HepG2 (cell line): ENCODE results near the gene KMT2B. TPM values are rescaled to one million over a fixed set of nuclear protein-coding genes. Genes with fewer than 3 reads are reported as not detected.
A peak's percentile ranks its signal among the peaks of the same experiment; 100 is the strongest.

Source experiments
- ARNT2 ChIP-seq: sonication (generic); formaldehyde crosslinking; IDR thresholded peaks from 2 replicates; pipeline ENCODE4 v1.8.0; 2022; ENCODE audit warnings: mild to moderate bottlenecking, low read depth, missing genetic modification reagents, moderate library complexity
- ATF5 ChIP-seq: sonication (generic); formaldehyde crosslinking; IDR thresholded peaks from 2 replicates; pipeline ENCODE4 v1.4.0; 2020; ENCODE audit warnings: mild to moderate bottlenecking, low read depth, missing genetic modification reagents
- BCL3 ChIP-seq: sonication (generic); formaldehyde crosslinking; IDR thresholded peaks from 2 replicates; pipeline ENCODE4 v1.5.1; 2020; ENCODE audit warnings: mild to moderate bottlenecking, missing genetic modification reagents, moderate library complexity
- CERS6 ChIP-seq: sonication (generic); formaldehyde crosslinking; IDR thresholded peaks from 2 replicates; pipeline ENCODE4 v1.5.0; 2020; ENCODE audit warnings: missing genetic modification reagents
- EEA1 ChIP-seq: sonication (generic); formaldehyde crosslinking; IDR thresholded peaks from 2 replicates; pipeline ENCODE4 v1.5.1; 2020; ENCODE audit warnings: mild to moderate bottlenecking, missing genetic modification reagents, borderline replicate concordance
- HNRNPUL1 ChIP-seq: fragments of 200-400 bp; formaldehyde crosslinking; IDR thresholded peaks from 2 replicates; pipeline ENCODE4 v1.6.1; 2017; ENCODE audit warnings: low read depth, mild to moderate bottlenecking, low read length, moderate library complexity
- HOXA7 ChIP-seq: sonication (generic); formaldehyde crosslinking; IDR thresholded peaks from 2 replicates; pipeline ENCODE4 v1.8.1; 2022; ENCODE audit warnings: mild to moderate bottlenecking, missing genetic modification reagents, moderate library complexity
- IKZF4 ChIP-seq: sonication (generic); formaldehyde crosslinking; IDR thresholded peaks from 2 replicates; pipeline ENCODE4 v1.5.1; 2020; ENCODE audit warnings: borderline replicate concordance, mild to moderate bottlenecking, low read depth, missing genetic modification reagents; ENCODE audit errors: not compliant biosample characterization
- KDM1A ChIP-seq: IDR thresholded peaks from 2 replicates; pipeline ENCODE4 v1.6.1; 2016; ENCODE audit warnings: missing compliant biosample characterization
- KLF15 ChIP-seq: sonication (generic); formaldehyde crosslinking; IDR thresholded peaks from 2 replicates; pipeline ENCODE4 v1.8.1; 2023; ENCODE audit warnings: borderline replicate concordance, mild to moderate bottlenecking, inconsistent platforms, missing genetic modification reagents, mixed read lengths
- PTBP1 ChIP-seq: fragments of 200-400 bp; formaldehyde crosslinking; IDR thresholded peaks from 2 replicates; pipeline ENCODE4 v1.6.1; 2018; ENCODE audit warnings: low read length, low read depth; ENCODE audit not compliant: poor library complexity, severe bottlenecking
- RNF2 ChIP-seq: fragments of 450-650 bp; conservative IDR thresholded peaks from 2 replicates; pipeline ENCODE4 v1.6.1; 2016; ENCODE audit warnings: low read depth
- THAP11 ChIP-seq: IDR thresholded peaks from 2 replicates; pipeline ENCODE4 v1.6.1; 2016; ENCODE audit warnings: missing biosample characterization, missing genetic modification reagents
- ZBTB20 ChIP-seq: sonication (generic); formaldehyde crosslinking; IDR thresholded peaks from 2 replicates; pipeline ENCODE4 v1.8.1; 2023; ENCODE audit warnings: missing genetic modification reagents, low read depth, mild to moderate bottlenecking, borderline replicate concordance
- ZBTB7B ChIP-seq: sonication (generic); formaldehyde crosslinking; IDR thresholded peaks from 2 replicates; pipeline ENCODE4 v1.4.0; 2020; ENCODE audit warnings: missing genetic modification reagents
- ZFP91 ChIP-seq: sonication (generic); formaldehyde crosslinking; IDR thresholded peaks from 2 replicates; pipeline ENCODE4 v1.9.0; 2022; ENCODE audit warnings: missing genetic modification reagents, mild to moderate bottlenecking, borderline replicate concordance
- ZFX ChIP-seq: sonication (generic); formaldehyde crosslinking; IDR thresholded peaks from 2 replicates; pipeline ENCODE4 v1.4.0; 2020; ENCODE audit warnings: mild to moderate bottlenecking, low read depth, missing genetic modification reagents, moderate library complexity
- ZNF136 ChIP-seq: sonication (generic); formaldehyde crosslinking; IDR thresholded peaks from 2 replicates; pipeline ENCODE4 v1.8.1; 2022; ENCODE audit warnings: low read depth, mild to moderate bottlenecking, moderate library complexity, missing genetic modification reagents
- ZNF354B ChIP-seq: sonication (generic); formaldehyde crosslinking; IDR thresholded peaks from 2 replicates; pipeline ENCODE4 v1.8.0; 2022; ENCODE audit warnings: mild to moderate bottlenecking, missing genetic modification reagents
- ZNF441 ChIP-seq: sonication (generic); formaldehyde crosslinking; IDR thresholded peaks from 2 replicates; pipeline ENCODE4 v1.7.0; 2021; ENCODE audit warnings: missing genetic modification reagents, borderline replicate concordance
- ZNF484 ChIP-seq: sonication (generic); formaldehyde crosslinking; IDR thresholded peaks from 2 replicates; pipeline ENCODE4 v1.5.1; 2020; ENCODE audit warnings: mild to moderate bottlenecking, low read depth, missing genetic modification reagents, borderline replicate concordance
- ZNF530 ChIP-seq: sonication (generic); formaldehyde crosslinking; IDR thresholded peaks from 2 replicates; pipeline ENCODE4 v1.5.0; 2020; ENCODE audit warnings: low read depth, mild to moderate bottlenecking, missing genetic modification reagents
- ZNF557 ChIP-seq: sonication (generic); formaldehyde crosslinking; IDR thresholded peaks from 2 replicates; pipeline ENCODE4 v1.4.0; 2020; ENCODE audit warnings: missing genetic modification reagents
- ZNF605 ChIP-seq: sonication (generic); formaldehyde crosslinking; IDR thresholded peaks from 2 replicates; pipeline ENCODE4 v1.8.0; 2022; ENCODE audit warnings: mild to moderate bottlenecking, missing genetic modification reagents
- ZNF747 ChIP-seq: sonication (generic); formaldehyde crosslinking; IDR thresholded peaks from 2 replicates; pipeline ENCODE4 v1.8.1; 2023; ENCODE audit warnings: missing genetic modification reagents, mild to moderate bottlenecking, borderline replicate concordance
- ZNF781 ChIP-seq: sonication (generic); formaldehyde crosslinking; IDR thresholded peaks from 2 replicates; pipeline ENCODE4 v1.5.1; 2020; ENCODE audit warnings: borderline replicate concordance, mild to moderate bottlenecking, missing genetic modification reagents; ENCODE audit errors: not compliant biosample characterization
- polyA plus RNA-seq, 8 experiments: library from polyadenylated mRNA; depleted of rRNA in 3 of 8; stranded (reverse) in 7 of 8; unstranded in 1 of 8; fragments of >200 nt; fragmentation: Illumina TruSeq in 4 of 8; extraction: Trizol in 4 of 8; gene quantifications; 2 replicates each; pipeline versions ENCODE4 v1.2.1 to v1.2.3, GENCODE V29; 2011 to 2016; ENCODE audit warnings: low read depth in 4 of 8, missing spikeins in 1 of 8, mixed read lengths in 1 of 8; ENCODE audit not compliant: insufficient read depth in 1 of 8
- total RNA-seq, 5 experiments: library from RNA; depleted of rRNA; stranded (reverse); fragments of >200 nt; fragmentation: Illumina TruSeq; extraction: Trizol; gene quantifications; 2 replicates each; pipeline ENCODE4 v1.2.3, GENCODE V29; 2016; ENCODE audit warnings: low read depth in 1 of 5

The KMT2B gene
- total and polyA plus RNA-seq, 2 of the 13 experiments (the other 11 are each of a cell fraction or from before 2014, with no cell fraction given) = 6.2 to 16.9 TPM

- TF ChIP-seq ZBTB20 (CRISPR knock-in tag) = peak; percentile 20; the same call in 1 of the 2 replicates
- TF ChIP-seq RNF2 = no peak
- 0 out of 2 replicates have a peak, but pooled peaks have one; percentile 23 for TF ChIP-seq THAP11
- no peak for TF ChIP-seq ZBTB7B (CRISPR knock-in tag)
- TF ChIP-seq IKZF4 (CRISPR knock-in tag) = no peak
- TF ChIP-seq HNRNPUL1 = no peak
- TF ChIP-seq ZNF747 (CRISPR knock-in tag) = no peak
- TF ChIP-seq ZNF484 (CRISPR knock-in tag) = no peak
- peak; percentile 57; the same call in 1 of the 2 replicates for TF ChIP-seq ZNF136 (CRISPR knock-in tag)
- no peak for TF ChIP-seq HOXA7 (CRISPR knock-in tag)
- TF ChIP-seq PTBP1 = no peak
- peak; percentile 34; the same call in 1 of the 2 replicates for TF ChIP-seq ZFX (CRISPR knock-in tag)
- TF ChIP-seq ATF5 (CRISPR knock-in tag) = no peak
- no peak for TF ChIP-seq ZNF605 (CRISPR knock-in tag)
- no peak for TF ChIP-seq ZNF530 (CRISPR knock-in tag)
- TF ChIP-seq ZNF354B (CRISPR knock-in tag) = no peak
- peak; percentile 68 for TF ChIP-seq ZNF781 (CRISPR knock-in tag)
- TF ChIP-seq KDM1A (CRISPR knock-in tag) = no peak
- no peak for TF ChIP-seq ZNF441 (CRISPR knock-in tag)
- no peak for TF ChIP-seq ARNT2 (CRISPR knock-in tag)
- TF ChIP-seq ZNF557 (CRISPR knock-in tag) = no peak
- TF ChIP-seq ZFP91 (CRISPR knock-in tag) = peak; percentile 14; the same call in 1 of the 2 replicates
- TF ChIP-seq CERS6 (CRISPR knock-in tag) = no peak
- no peak for TF ChIP-seq KLF15 (CRISPR knock-in tag)
- TF ChIP-seq BCL3 = peak; percentile 49; the same call in 1 of the 2 replicates
- no peak for TF ChIP-seq EEA1
Measured at GRCh38 chr19:35718345-35719041, 690 bp downstream of the KMT2B start (continued).
